HG03060 (cell line): ENCODE data around the gene ANKRD52.

Experiments
- ATAC-seq: cut with Tn5 transposase; IDR thresholded peaks from one replicate; pipeline ENCODE4 v1.9.1; 2021; ENCODE audit warnings: low read depth, moderate number of reproducible peaks; ENCODE audit not compliant: unreplicated experiment

Gene ANKRD52

DNA sequence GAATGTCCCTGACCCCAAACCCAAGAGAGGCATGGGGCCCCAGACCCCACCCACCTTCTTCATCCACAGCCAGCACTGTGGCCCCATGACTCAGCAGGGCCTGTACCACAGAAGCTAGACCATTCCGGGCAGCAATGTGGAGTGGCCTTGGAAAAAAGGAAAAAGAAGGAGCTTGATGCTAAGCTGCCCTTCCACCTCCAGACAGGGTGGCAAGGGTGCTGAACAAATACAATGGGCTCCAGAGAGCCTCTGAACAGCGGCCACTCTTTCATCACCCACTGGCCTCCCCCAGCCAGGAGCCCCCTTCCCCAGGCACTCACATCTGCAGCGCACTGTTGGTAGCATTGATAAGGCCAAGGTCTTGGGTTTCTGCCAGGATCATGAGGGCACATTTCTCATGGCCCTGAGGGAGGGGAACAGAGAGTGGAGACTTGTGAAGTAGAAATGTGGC, 14.4 kb downstream of the ANKRD52 start:
- no peak for ATAC-seq

DNA sequence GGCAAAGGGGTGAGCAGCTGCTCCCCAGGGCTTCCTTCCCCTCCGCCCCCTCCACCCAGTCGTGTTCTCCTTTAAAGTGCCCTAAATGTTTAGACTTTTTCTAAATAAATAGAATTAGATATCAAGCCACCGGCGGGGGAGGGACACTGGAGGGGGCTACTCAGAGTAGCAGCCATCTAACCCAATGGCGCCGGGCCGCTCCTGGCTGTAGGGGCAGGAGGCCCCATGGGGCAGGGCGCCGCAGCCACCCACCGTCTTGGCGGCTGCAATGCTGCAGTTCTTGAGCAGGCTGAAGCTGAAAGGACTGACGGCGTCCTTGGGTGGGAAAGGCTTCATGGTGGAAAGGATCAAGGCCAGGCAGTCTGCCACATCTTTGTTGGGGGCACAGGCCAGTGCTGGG, 15.2 kb downstream of the ANKRD52 start:
- ATAC-seq: no peak

DNA sequence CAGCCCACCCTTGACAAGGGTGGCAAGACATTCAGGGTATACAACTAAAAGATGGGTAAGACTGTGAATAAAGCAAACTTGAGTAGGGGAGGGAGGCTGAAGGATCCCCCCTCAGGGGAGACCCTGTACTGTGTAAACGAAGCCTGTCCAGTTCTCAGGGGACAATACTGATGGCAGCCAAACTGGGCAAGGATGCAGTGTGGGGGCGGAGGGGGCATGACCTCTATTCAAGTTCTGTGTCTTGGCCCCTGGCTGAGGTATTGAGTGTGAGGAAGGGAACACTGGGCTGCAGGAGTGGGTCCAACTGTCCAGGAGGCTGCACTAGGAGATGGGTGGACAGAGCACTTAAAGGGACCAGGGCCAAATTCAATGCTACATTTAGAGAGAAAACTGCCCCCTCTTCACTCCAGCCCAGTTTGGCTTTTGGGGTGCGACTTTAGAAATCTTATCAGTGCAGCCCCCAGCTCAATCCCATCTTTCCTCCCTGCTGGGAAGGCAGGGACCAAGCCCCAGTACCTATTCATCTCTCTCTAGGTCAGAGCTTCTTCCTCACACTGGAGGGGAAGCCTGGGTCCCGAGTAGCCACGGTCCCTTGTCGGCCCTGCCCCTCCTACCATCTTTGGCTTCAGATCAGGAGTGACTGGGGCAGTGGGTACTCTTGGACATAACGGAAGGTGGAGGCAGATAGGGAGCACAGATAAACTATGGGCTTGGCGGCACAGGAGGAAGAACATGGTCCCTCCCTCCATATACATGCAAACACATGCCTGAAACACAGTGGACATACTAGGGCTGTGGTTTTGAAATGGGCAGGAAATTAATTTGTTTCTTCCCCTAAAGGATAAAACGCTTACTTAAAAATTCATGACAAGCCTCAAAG, 16.5 kb downstream of the ANKRD52 start:
- ATAC-seq: no peak

DNA sequence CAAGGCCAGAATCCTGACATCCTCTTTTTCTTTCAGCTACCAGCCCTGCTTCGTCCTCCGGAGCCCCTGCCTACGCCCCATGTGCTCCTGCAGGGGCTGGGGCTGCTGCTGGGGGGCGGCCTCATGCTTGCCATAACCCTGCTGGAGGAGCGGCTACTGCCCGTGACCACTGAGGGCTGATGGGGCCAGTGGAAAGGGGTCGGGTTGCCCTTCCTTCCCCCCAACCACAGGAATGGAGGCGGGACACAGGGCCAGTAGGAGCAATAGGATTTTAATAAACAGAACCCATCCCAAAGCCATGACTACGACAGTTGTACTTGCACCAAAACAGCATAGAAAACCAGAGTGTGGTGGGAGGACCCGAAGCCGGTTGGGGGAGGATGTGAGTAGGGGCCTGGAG, 20.6 kb downstream of the ANKRD52 start:
- ATAC-seq: no peak

DNA sequence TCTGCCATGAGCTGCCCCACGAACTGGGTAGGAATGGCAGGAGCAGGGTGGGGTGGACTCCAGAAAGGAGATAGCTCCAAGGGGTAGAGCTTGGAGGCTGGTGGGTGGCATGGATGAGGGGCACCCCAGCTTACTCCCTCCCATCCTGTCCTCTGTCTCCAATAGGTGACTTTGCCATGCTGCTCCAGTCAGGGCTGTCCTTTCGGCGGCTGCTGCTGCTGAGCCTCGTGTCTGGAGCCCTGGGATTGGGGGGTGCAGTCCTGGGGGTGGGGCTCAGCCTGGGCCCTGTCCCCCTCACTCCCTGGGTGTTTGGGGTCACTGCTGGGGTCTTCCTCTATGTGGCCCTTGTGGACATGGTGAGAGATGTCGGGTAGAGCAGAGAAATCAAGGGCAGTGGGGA, 21.2 kb downstream of the ANKRD52 start:
- no peak for ATAC-seq

DNA sequence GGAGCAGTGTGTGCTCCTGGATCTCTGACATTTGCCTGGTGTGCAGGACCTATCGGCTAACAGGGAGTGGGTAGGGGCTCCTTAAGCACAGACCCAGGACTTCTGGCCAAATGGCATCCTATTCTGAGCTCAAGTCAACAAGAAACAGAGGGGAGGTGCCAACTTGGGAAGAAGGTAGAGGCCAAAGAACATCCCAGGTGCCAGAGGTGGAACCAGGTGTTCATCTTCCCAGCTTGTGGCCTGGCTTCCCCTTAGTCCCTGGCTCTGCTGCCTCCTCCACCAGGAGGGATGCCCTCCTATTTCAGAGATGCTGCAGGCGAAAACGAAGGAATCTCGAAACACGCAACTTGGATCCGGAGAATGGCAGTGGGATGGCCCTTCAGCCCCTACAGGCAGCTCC, 22.1 kb downstream of the ANKRD52 start:
- no peak for ATAC-seq

DNA sequence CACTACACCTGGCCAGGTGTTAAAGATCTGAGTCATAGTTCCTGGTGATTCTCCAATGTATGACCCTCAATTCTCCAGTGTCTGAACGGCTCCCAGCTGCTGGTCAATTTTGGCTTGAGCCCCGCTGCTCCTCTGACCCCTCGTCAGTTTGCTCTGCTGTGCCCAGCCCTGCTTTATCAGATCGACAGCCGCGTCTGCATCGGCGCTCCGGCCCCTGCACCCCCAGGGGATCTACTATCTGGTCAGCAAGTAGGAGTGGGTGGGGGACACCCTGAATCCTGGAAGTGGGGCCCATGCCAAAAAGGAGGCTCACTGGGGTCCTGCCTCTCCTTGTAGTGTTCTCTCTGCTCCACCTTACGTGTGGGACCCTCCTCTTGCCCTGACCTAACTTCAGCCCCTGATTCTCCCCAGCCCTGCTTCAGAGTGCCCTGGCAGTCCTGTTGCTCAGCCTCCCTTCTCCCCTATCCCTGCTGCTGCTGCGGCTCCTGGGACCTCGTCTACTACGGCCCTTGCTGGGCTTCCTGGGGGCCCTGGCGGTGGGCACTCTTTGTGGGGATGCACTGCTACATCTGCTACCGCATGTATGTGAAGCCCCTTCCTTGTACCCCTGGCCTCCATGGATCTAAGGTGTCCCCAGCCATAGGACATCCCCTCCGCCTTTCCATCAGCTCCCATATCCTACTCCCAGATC, 23.3 kb downstream of the ANKRD52 start:
- no peak for ATAC-seq

DNA sequence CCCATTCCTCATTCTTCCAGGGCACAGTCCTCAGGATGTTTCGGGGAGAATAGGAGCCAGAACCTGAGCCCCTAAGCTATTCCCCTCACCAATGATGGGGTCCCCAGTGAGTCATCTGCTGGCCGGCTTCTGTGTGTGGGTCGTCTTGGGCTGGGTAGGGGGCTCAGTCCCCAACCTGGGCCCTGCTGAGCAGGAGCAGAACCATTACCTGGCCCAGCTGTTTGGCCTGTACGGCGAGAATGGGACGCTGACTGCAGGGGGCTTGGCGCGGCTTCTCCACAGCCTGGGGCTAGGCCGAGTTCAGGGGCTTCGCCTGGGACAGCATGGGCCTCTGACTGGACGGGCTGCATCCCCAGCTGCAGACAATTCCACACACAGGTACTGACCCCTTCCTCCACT, 27.0 kb downstream of the ANKRD52 start:
- ATAC-seq: no peak

DNA sequence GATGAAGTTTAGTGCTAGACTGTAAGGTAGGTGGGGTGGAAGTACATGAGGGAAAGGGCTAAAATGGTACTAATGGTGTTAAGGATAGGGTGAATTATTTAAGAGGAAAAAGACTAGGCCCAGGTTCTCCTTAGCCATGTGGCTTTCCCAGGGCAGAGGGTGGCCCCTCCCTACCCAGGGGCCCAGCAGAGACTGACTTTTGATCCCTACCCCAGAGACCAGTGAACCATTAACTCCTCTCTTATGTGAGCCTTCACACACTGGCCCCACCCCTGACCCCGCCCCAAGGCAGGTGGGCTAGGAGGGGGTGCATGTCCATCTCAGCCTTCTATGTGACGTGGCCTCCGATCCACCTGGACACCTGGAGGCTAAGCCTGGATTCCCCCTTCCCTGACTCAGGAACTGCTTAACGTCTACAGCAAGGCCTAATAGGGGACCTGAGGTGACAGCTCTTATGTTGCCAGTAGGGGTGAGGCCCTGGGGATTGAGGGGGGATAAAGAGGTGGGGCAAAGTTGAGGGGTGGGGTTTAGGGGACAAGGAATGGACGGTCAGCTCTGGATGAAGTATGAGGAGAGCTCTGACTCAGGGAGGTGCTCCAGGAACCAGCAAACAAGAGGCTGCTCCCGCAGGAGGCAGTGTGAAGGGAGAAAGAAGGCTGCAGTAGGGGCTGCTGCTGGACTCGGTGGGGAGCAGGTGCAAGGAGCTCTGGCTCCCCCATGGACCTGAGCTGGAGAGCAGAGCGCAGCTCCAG, 27.6 kb downstream of the ANKRD52 start:
- no peak for ATAC-seq

DNA sequence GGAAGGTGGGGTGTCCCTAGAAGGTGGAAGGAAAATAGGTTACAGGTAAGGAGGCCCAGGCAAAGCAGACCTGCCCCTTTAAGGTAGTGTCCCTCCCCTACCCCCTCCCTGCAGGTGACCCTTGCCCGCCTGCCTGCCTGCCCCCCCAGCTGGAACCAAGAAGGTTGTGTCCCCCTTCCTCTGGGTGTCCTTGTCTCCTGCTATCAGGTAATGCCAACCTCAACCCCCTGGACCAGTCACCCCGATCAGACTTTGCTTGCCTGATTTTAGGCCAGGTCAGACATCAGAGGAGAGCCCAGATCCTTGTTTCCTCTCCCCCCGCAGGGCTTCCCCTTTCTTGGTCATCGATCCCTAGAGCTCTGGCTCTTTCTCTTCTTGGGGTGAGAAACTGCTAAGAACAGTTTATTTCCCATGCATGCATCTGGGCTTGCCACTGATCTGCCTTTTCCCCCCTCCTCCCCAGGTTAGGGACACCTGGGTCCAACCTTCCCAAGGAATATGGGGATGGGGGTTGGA, 28.2 kb downstream of the ANKRD52 start, which contains the start of gene SLC39A5:
Gene SLC39A5 (plus strand): TSS at position 136 of the 516 bp plus-strand sequence. CDS start 1,224 bp downstream, outside the sequence.
- no peak for ATAC-seq

DNA sequence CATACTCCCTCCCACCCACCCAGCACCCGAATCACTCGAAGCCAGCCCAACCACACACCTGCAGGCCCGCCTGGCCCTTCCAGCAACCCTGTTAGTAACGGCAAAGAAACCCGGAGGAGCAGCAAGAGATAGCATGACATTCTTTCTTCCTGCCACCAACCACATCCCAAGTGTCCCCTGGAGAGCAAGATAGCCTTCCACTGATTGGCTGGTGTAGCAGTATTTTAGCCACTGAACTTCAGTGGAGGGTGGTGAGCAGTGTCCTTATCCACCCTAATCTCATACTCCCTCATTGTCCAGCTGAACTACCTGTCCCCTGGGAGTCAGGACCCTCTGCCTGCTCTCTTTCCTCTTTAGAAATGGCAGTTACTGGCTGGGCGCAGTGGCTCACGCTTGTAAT, 29.1 kb downstream of the ANKRD52 start:
- ATAC-seq: no peak

DNA sequence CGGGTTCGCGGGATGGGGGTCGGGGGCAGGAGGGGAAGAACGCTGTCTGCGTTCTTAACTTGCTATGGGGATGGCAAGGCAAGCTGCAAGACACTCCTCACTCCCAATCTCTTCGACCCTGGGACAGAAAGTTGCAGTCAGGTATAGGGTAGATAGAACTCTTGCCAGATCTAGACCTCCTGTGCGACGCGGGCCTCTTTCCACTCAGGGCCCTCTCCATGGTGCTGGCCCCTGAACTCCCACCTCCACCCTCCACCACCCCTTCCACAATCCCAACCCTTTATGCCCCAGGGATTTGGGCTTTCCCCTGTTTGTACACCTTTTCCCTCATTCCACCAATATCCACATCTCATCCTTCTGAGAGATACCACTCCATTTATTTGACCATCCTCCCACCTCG, 33.2 kb downstream of the ANKRD52 start:
- no peak for ATAC-seq

DNA sequence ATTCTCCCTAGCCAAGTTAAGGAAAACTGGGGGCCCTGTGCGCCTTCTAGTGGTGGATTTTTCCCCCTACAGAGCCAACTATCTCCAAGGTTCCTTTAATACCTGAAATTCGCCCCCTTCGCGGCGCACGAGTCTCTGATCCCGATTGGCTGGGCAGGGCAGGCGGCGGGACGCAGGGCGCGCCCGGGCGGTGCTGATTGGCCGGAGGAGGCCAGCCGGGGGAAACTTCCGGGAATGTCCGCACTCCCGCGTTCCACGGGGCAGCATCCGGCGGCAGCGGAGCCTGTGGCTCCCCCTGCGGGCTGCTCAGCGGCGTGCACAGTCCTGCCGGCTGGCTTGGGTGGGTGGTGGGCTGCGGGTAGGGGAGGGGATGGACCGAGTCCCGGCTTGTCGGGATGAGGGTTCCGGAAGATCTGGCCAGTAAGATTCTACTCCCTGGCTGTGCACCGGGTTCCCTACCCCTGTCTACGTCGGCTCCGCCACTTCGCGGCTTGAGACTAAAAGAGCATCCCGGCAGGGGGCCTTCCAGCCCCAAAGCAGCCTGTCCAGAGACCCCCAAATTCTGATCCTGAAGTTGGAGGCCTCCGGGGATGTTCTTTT, 34.0 kb downstream of the ANKRD52 start, which contains the start of gene NABP2:
Gene NABP2 (plus strand): TSS at position 241 of the 600 bp plus-strand sequence. CDS start 515 bp downstream, outside the sequence.
- ATAC-seq: peak; percentile 48

DNA sequence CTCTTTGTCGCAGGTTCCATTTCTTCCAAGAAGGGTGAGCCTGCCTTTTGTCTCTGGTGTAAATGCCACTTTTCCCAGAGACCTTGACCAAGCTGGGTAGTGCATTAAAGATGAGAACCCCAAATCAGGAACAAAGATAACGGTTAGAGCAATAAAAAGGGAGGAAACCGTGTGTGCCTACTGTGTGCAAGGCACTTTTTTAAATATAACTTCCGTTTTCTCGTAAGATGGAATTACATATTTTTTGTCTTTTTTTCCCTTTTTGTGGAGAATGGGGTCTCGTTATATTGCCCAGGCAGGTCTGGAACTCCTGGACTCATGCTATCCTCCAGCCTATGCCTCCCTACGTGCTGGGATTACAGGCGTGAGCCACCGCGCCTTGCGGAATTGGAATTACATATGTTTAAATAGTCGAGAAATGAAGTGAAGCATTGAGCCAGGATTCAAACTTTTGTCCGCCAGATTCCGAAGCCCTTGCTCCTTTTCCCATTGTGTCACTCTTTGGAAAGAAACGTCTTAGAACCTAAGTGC, 34.5 kb downstream of the ANKRD52 start:
- no peak for ATAC-seq

DNA sequence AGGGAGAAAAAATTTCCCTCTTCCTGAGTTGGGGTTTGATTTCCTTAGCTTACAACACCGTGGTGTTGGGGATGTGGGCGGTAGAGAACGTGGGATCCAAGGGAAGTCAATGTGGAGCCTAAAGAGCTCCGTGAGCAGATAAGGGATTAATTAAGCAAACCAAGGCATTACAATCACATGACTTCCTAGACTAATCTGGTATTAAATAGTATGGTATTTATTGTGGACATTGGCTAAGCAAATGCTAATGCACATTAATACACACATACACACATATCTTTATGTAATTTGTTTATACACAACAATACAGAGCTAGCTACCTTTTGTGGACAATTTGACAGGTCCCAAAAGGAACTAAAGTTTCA, 35.7 kb downstream of the ANKRD52 start:
- ATAC-seq: no peak

DNA sequence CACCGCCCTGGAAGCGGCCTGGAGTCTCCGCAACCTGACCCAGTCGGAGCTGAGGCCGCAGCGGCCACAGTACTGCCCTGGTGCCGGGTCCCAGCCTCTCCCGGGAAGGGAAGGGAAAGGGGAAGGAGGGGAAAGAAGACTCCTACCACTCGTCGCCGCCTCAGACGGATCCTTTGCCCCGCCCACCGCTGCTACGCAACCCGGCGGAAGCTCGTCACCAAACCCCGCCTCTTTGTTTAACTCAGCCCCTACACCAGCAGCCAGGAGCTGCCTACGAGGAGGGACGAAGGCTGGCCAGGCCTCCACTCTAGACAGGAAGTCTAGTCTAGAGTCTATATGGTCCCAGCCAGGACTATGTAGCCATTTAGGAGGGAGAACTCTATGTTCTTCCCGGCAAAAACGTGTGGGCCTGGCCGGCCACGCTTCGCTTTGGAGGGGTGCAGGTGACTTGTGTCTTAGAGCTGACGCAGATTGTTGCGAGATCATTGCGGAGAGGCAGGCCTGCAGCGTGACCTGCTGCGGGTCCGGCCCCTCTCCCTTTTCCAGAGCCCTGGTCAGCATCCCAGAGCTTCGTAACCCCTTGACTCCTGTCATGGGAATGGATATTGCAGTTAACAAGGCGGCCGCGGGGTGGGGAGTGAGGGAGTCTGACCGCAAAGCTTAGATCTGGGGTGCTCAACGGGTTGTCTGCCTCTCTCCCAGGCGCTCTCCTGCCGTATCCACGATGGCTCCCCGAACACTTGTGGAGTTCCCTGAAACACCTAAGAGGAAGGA, 36.2 kb downstream of the ANKRD52 start, which contains the start of gene RNF41:
Gene RNF41 (minus strand): TSS at position 166 of the 774 bp plus-strand sequence. CDS start 7,875 bp downstream, outside the sequence.
- peak; percentile 74 for ATAC-seq

DNA sequence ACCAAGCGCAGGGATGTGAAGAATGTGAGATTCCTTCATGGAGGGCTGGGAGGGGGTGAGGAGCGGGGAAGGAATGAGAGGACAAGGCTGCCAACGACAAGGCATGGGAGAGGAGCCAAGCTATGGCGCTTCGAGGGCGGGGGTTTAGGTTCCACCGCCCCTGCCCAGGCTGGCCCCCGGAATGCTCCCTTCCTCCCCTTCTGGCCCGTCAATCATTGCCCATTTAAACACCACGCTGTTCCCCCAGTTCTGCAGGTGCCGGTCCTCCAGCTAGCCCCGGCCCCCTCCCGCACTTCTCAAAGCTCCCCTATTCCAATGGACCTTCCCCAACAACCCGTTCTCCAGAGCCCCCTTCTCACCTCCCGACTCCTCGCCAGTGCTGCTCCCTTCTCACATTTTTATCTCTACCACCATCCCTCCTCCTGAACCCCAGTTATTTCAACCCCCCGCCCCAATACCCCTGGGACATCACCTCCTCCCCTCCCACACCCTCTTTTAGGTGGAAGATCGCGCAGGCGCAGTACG, 36.9 kb downstream of the ANKRD52 start:
- no peak for ATAC-seq

DNA sequence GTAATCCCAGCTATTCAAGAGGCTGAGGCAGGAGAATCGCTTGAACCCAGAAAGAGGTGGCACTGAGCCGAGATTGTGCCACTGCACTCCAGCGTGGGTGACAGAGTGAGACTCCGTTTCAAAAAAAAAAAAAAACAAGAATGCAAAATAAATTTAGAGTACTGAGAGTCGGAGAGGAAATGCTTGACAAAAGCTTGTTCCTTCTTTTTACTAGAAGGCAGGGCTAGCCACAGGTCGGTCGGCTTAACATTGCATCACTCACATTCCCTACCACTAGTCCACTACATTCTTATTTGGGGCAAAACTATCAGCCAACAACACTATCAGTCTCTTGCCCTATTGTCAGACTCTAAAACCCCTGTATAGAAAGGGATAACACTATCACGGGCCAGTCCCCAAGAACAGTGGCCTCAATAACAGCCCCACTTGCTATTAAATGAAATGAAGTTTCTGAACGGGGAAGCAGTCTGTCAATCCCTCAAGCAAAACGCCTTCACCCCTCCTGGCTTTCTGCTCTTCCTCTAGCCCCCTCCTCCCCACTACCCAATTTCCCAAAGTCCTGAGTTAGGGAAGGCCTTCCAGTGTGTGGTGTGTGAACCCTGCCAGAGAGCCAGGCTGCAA, 37.5 kb downstream of the ANKRD52 start:
- ATAC-seq: no peak
